CD4-positive, CD25-positive, alpha-beta regulatory T cell (primary cell): Measurements from ENCODE around the gene KRTAP9-9. TPM values are rescaled to one million over a fixed set of nuclear protein-coding genes. Genes with fewer than 3 reads are reported as not detected.

Experiments
- polyA plus RNA-seq, 4 donors: library from polyadenylated mRNA; unstranded; fragments of 300-500 nt; fragmentation: Illumina TruSeq; gene quantifications; one replicate each; pipeline ENCODE4 v1.2.3, GENCODE V29; 2021
- total RNA-seq: library from RNA; stranded (reverse); gene quantifications from one replicate; pipeline ENCODE4 v1.2.3, GENCODE V29; 2022

The KRTAP9-9 gene
- total and polyA plus RNA-seq, 5 donors from 2014 or later: not detected

Other genes with a start within 250 kb of the KRTAP9-9 start
Only the 30 nearest of the 40 such genes appear.
- not detected for gene KRTAP2-3, start 195.3 kb upstream of the KRTAP9-9 start, total RNA-seq
- gene KRTAP2-3, start 195.3 kb upstream of the KRTAP9-9 start, polyA plus RNA-seq: not detected
- not detected for gene KRTAP2-4, start 189.5 kb upstream of the KRTAP9-9 start, total RNA-seq
- not detected for gene KRTAP2-4, start 189.5 kb upstream of the KRTAP9-9 start, polyA plus RNA-seq
- not detected for gene KRTAP4-7, start 171.2 kb upstream of the KRTAP9-9 start, total RNA-seq
- not detected for gene KRTAP4-7, start 171.2 kb upstream of the KRTAP9-9 start, polyA plus RNA-seq
- not detected for gene KRTAP4-8, start 157.2 kb upstream of the KRTAP9-9 start, total RNA-seq
- gene KRTAP4-8, start 157.2 kb upstream of the KRTAP9-9 start, polyA plus RNA-seq: not detected
- gene KRTAP4-16, start 153.2 kb upstream of the KRTAP9-9 start, total RNA-seq: not detected
- gene KRTAP4-16, start 153.2 kb upstream of the KRTAP9-9 start, polyA plus RNA-seq: not detected
- gene KRTAP4-9, start 150.0 kb upstream of the KRTAP9-9 start, total RNA-seq: not detected
- gene KRTAP4-9, start 150.0 kb upstream of the KRTAP9-9 start, polyA plus RNA-seq: not detected
- not detected for gene KRTAP4-11, start 137.0 kb upstream of the KRTAP9-9 start, total RNA-seq
- not detected for gene KRTAP4-11, start 137.0 kb upstream of the KRTAP9-9 start, polyA plus RNA-seq
- gene KRTAP4-12, start 131.2 kb upstream of the KRTAP9-9 start, total RNA-seq: not detected
- gene KRTAP4-12, start 131.2 kb upstream of the KRTAP9-9 start, polyA plus RNA-seq: not detected
- not detected for gene KRTAP4-6, start 114.8 kb upstream of the KRTAP9-9 start, total RNA-seq
- not detected for gene KRTAP4-6, start 114.8 kb upstream of the KRTAP9-9 start, polyA plus RNA-seq
- not detected for gene KRTAP4-5, start 105.6 kb upstream of the KRTAP9-9 start, total RNA-seq
- not detected for gene KRTAP4-5, start 105.6 kb upstream of the KRTAP9-9 start, polyA plus RNA-seq
- gene KRTAP4-4, start 94.6 kb upstream of the KRTAP9-9 start, total RNA-seq: not detected
- not detected for gene KRTAP4-4, start 94.6 kb upstream of the KRTAP9-9 start, polyA plus RNA-seq
- not detected for gene KRTAP4-3, start 87.2 kb upstream of the KRTAP9-9 start, total RNA-seq
- not detected for gene KRTAP4-3, start 87.2 kb upstream of the KRTAP9-9 start, polyA plus RNA-seq
- not detected for gene KRTAP4-2, start 77.2 kb upstream of the KRTAP9-9 start, total RNA-seq
- gene KRTAP4-2, start 77.2 kb upstream of the KRTAP9-9 start, polyA plus RNA-seq: not detected
- not detected for gene KRTAP4-1, start 70.5 kb upstream of the KRTAP9-9 start, total RNA-seq
- not detected for gene KRTAP4-1, start 70.5 kb upstream of the KRTAP9-9 start, polyA plus RNA-seq
- gene KRTAP9-1, start 65.5 kb upstream of the KRTAP9-9 start, total RNA-seq: not detected
- gene KRTAP9-1, start 65.5 kb upstream of the KRTAP9-9 start, polyA plus RNA-seq: not detected
- not detected for gene KRTAP9-2, start 28.7 kb upstream of the KRTAP9-9 start, total RNA-seq
- gene KRTAP9-2, start 28.7 kb upstream of the KRTAP9-9 start, polyA plus RNA-seq: not detected
- gene KRTAP9-3, start 22.9 kb upstream of the KRTAP9-9 start, total RNA-seq: not detected
- not detected for gene KRTAP9-3, start 22.9 kb upstream of the KRTAP9-9 start, polyA plus RNA-seq
- gene KRTAP9-8, start 17.4 kb upstream of the KRTAP9-9 start, total RNA-seq: not detected
- gene KRTAP9-8, start 17.4 kb upstream of the KRTAP9-9 start, polyA plus RNA-seq: not detected
- gene KRTAP9-4, start 5.7 kb upstream of the KRTAP9-9 start, total RNA-seq: not detected
- not detected for gene KRTAP9-4, start 5.7 kb upstream of the KRTAP9-9 start, polyA plus RNA-seq
- gene KRTAP9-6, start 10.0 kb downstream of the KRTAP9-9 start, total RNA-seq: not detected
- gene KRTAP9-6, start 10.0 kb downstream of the KRTAP9-9 start, polyA plus RNA-seq: not detected
- gene KRTAP9-7, start 20.3 kb downstream of the KRTAP9-9 start, total RNA-seq: not detected
- not detected for gene KRTAP9-7, start 20.3 kb downstream of the KRTAP9-9 start, polyA plus RNA-seq
- not detected for gene KRTAP29-1, start 47.5 kb downstream of the KRTAP9-9 start, total RNA-seq
- under 1 TPM in 1 of 4 donors, not detected in 3; 0.63 TPM for gene KRTAP29-1, start 47.5 kb downstream of the KRTAP9-9 start, polyA plus RNA-seq
- gene KRTAP16-1, start 53.9 kb downstream of the KRTAP9-9 start, total RNA-seq: 0.42 TPM
- gene KRTAP16-1, start 53.9 kb downstream of the KRTAP9-9 start, polyA plus RNA-seq: under 1 TPM in 1 of 4 donors, not detected in 3; 0.17 TPM
- gene KRTAP17-1, start 60.3 kb downstream of the KRTAP9-9 start, total RNA-seq: not detected
- gene KRTAP17-1, start 60.3 kb downstream of the KRTAP9-9 start, polyA plus RNA-seq: not detected
- gene KRT33A, start 95.4 kb downstream of the KRTAP9-9 start, total RNA-seq: not detected
- gene KRT33A, start 95.4 kb downstream of the KRTAP9-9 start, polyA plus RNA-seq: not detected
- gene KRT33B, start 114.4 kb downstream of the KRTAP9-9 start, total RNA-seq: not detected
- not detected for gene KRT33B, start 114.4 kb downstream of the KRTAP9-9 start, polyA plus RNA-seq
- not detected for gene KRT34, start 126.9 kb downstream of the KRTAP9-9 start, total RNA-seq
- not detected for gene KRT34, start 126.9 kb downstream of the KRTAP9-9 start, polyA plus RNA-seq
- gene KRT31, start 142.2 kb downstream of the KRTAP9-9 start, total RNA-seq: not detected
- not detected for gene KRT31, start 142.2 kb downstream of the KRTAP9-9 start, polyA plus RNA-seq
- gene KRT37, start 169.2 kb downstream of the KRTAP9-9 start, total RNA-seq: not detected
- gene KRT37, start 169.2 kb downstream of the KRTAP9-9 start, polyA plus RNA-seq: not detected
- not detected for gene KRT38, start 185.6 kb downstream of the KRTAP9-9 start, total RNA-seq
- not detected for gene KRT38, start 185.6 kb downstream of the KRTAP9-9 start, polyA plus RNA-seq